Ovary (tissue), 9 donors: ENCODE results near the gene CTBP2. TPM values are rescaled to one million over a fixed set of nuclear protein-coding genes. Genes with fewer than 3 reads are reported as not detected.
A peak's percentile ranks its signal among the peaks of the same experiment; 100 is the strongest.

Source experiments
- DNase-seq, 5 donors: peaks; one replicate each; pipeline ENCODE4 v3.0.0-alpha.2; 2019 to 2020
- H3K27ac ChIP-seq, 2 donors: fragments of 200-600 bp; one replicate each; pipeline versions ENCODE4 v1.5.1 to v1.8.0; 2019 to 2022
- H3K27me3 ChIP-seq: fragments of 200-600 bp; one replicate; pipeline ENCODE4 v1.8.0; 2022
- H3K36me3 ChIP-seq: fragments of 200-600 bp; sonication (generic); one replicate; pipeline ENCODE4 v1.5.1; 2019
- H3K4me1 ChIP-seq: one replicate; pipeline ENCODE4 v1.8.1; 2013; ENCODE audit warnings: mild to moderate bottlenecking, moderate library complexity; ENCODE audit not compliant: insufficient read depth
- H3K4me3 ChIP-seq: fragments of 200-600 bp; sonication (generic); one replicate; pipeline ENCODE4 v1.5.1; 2017
- H3K9me3 ChIP-seq, 2 donors: fragments of 200-600 bp in 1 of 2; sonication (generic) in 1 of 2; one replicate each; pipeline versions ENCODE4 v1.5.1 to v1.8.1; 2013 to 2019; ENCODE audit warnings: mild to moderate bottlenecking in 1 of 2, moderate library complexity in 1 of 2
- EP300 ChIP-seq: sonication (generic); formaldehyde crosslinking; IDR thresholded peaks from one replicate; pipeline ENCODE4 v1.6.1; 2017; ENCODE audit warnings: antibody characterized with exemption
- POLR2A ChIP-seq: fragments of 450-650 bp; IDR thresholded peaks from one replicate; pipeline ENCODE4 v1.6.1; 2017; ENCODE audit warnings: antibody characterized with exemption, mild to moderate bottlenecking, moderate library complexity
- WGBS, 3 donors: extraction: QIAGEN DNeasy Blood & Tissue Kit in 1 of 3; methylation state at CpG; one replicate each; pipeline versions ENCODE4 v1.1.5 to v1.1.7; 2013 to 2017; 5-methylcytosine and 5-hydroxymethylcytosine counted together
- intact Hi-C, 4 donors: fragments of 100-400 bp; cut with DNase I; formaldehyde crosslinking; loops; one replicate each; pipeline versions ENCODE4 v1.11.0 to v1.15.1; 2022 to 2023
- polyA plus RNA-seq, 2 donors: library from polyadenylated mRNA; stranded (reverse); fragments of 200-250 nt in 1 of 2; fragments of 350-450 nt in 1 of 2; fragmentation: Illumina TruSeq in 1 of 2; extraction: RNeasy Lipid Tissue Mini Kit (QIAGEN cat#74804) in 1 of 2; gene quantifications; one replicate each; pipeline ENCODE4 v1.2.3, GENCODE V29; 2013 to 2014
- total RNA-seq, 7 donors: library from RNA; depleted of rRNA in 2 of 7; stranded (reverse); fragments of >200 nt in 2 of 7; fragmentation: NEBNext Ultra II Directional in 3 of 7; extraction: Animal tissue kit (Norgen Biotek cat#: 25700) in 3 of 7; gene quantifications; one replicate each; pipeline versions ENCODE4 v1.1.0 to v1.2.4, GENCODE V29; 2016 to 2023
- TF ChIP-seq, protein P1 (sequence below), 3 donors: fragments of 450-650 bp in 2 of 3; fragments of 200-600 bp in 1 of 3; IDR thresholded peaks; one replicate each; pipeline versions ENCODE4 v1.5.1 to v1.8.0; 2016 to 2022; ENCODE audit warnings: antibody characterized with exemption in 3 of 3, mild to moderate bottlenecking in 1 of 3
- donor health status: DM: no; HTN: no; CAD: no; lungs with moderate emphysema.
- donor health status: DM: no; HTN: no; CAD: no.
- donor health status: Bipolar disorder and iron deficiency.
- donor health status: DM: yes; HTN: yes; CAD: no.
- donor health status: DM: no; HTN: no; CAD: no.
- donor health status: DM: yes; HTN: yes; CAD: no.

The CTBP2 gene
- total and polyA plus RNA-seq, 9 donors = 25.3 to 107 (median 69.5) TPM

DNA sequence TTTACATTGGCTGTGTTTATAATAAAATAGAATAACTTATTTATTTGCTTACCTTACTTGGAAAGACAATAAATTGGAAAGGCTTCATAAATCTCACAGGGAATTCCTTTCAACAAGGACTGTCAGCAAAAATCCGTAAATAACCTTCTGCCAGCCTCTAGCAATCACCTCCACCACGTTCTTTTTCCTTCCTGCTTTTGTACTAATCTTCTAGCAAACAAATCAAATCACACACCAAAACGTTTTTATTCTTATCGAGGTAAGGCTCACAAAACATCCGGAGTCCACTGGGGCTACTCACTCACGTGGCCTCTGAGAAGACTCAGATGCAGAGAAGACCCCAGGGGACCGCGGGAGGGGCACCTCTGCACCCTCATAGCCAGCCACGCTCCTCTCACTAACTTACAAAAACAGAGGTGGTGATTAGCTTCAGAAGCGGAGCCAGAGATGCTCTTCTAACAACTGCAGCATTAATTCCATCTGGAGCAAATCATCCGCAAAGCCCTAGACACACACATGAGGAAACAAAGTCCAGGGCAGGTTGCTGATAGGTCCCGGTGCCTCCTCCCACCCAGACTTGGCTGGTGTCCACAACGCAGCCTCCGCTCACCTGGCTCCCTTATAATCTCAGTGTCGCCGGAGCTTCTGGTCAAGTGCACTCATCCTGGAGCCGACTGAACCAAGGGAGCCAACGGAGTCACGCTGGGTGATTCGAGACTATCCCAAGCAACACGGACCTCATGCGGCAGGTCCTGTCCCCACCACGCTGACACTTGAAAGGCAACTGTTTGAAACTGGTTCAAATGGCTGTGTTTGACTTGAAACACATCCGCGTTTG is 22.5 kb downstream of the CTBP2 start:
- peak in 1 of 5 donors; percentile 36 for DNase-seq
- intact Hi-C loops = no loop called here
- Histone ChIP-seq H3K27me3 (no peaks in the 10 kb centered on the region), H3K36me3 (no peaks in the 10 kb centered on the region), H3K9me3 (no peaks in the 10 kb centered on the region), H3K27ac (no peak overlapping the region), H3K4me3 (no peak overlapping the region), H3K4me1 (peaks cover 43% of the 10 kb centered on the region)
- 17 to 28% (median 20%) methylated on average over 25 of the region's 25 CpGs for WGBS, 3 donors
- no peak for TF ChIP-seq POLR2A

DNA sequence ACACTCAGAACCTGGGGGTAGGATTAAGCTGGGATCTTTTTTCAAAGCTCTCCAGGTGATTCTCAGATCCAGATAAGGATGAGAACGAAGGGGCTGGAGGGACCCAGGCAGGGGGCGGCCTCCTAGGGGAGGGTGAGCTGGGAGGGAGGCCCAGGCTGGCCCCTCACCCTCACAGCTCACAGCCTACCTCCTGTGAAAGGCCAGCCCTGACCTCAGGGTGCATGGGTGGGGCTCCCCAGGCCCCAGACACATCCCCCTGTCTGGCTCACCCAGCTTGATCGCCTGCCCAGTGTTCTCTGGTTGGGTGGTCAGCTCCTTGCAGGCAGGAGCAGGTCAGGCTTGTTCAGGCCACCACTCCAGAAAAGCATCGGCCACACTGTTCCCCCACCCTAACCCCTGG is 24.3 kb downstream of the CTBP2 start:
- no peaks in the 10 kb centered on the region for H3K36me3 ChIP-seq
- intact Hi-C loops = no loop called here
- no peak overlapping the region for H3K4me3 ChIP-seq
- 89 to 94% (median 92%) methylated on average over 4 of the region's 4 CpGs for WGBS, 3 donors
- DNase-seq = peak in 1 of 5 donors; percentile 22
- H3K4me1 ChIP-seq = peaks cover 40% of the 10 kb centered on the region
- TF ChIP-seq, protein P1, sequence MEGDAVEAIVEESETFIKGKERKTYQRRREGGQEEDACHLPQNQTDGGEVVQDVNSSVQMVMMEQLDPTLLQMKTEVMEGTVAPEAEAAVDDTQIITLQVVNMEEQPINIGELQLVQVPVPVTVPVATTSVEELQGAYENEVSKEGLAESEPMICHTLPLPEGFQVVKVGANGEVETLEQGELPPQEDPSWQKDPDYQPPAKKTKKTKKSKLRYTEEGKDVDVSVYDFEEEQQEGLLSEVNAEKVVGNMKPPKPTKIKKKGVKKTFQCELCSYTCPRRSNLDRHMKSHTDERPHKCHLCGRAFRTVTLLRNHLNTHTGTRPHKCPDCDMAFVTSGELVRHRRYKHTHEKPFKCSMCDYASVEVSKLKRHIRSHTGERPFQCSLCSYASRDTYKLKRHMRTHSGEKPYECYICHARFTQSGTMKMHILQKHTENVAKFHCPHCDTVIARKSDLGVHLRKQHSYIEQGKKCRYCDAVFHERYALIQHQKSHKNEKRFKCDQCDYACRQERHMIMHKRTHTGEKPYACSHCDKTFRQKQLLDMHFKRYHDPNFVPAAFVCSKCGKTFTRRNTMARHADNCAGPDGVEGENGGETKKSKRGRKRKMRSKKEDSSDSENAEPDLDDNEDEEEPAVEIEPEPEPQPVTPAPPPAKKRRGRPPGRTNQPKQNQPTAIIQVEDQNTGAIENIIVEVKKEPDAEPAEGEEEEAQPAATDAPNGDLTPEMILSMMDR (IDR thresholded peaks at IDR 0.05) = no peak
- TF ChIP-seq EP300 (no peak), POLR2A (no peak)
- no peaks in the 10 kb centered on the region for H3K27me3 ChIP-seq
- no peak overlapping the region for H3K27ac ChIP-seq
- H3K9me3 ChIP-seq = no peaks in the 10 kb centered on the region

DNA sequence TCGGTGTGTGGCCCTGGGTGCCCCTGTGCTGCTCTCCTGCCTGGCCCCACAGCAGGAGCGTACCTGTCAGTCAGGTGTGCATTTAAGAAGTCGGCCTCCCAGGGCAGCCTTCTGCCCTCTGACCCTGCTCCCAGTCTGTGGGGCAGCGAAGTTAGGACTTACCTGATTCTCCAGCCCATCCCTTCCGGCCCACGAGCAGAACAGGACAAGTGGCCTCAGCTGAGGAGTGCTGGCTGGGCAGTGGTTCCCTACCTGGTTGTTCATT is 24.7 kb downstream of the CTBP2 start:
- DNase-seq = no peak
- no peak for TF ChIP-seq EP300
- no peak for TF ChIP-seq POLR2A
- TF ChIP-seq, protein P1 (IDR thresholded peaks at IDR 0.05) = no peak

DNA sequence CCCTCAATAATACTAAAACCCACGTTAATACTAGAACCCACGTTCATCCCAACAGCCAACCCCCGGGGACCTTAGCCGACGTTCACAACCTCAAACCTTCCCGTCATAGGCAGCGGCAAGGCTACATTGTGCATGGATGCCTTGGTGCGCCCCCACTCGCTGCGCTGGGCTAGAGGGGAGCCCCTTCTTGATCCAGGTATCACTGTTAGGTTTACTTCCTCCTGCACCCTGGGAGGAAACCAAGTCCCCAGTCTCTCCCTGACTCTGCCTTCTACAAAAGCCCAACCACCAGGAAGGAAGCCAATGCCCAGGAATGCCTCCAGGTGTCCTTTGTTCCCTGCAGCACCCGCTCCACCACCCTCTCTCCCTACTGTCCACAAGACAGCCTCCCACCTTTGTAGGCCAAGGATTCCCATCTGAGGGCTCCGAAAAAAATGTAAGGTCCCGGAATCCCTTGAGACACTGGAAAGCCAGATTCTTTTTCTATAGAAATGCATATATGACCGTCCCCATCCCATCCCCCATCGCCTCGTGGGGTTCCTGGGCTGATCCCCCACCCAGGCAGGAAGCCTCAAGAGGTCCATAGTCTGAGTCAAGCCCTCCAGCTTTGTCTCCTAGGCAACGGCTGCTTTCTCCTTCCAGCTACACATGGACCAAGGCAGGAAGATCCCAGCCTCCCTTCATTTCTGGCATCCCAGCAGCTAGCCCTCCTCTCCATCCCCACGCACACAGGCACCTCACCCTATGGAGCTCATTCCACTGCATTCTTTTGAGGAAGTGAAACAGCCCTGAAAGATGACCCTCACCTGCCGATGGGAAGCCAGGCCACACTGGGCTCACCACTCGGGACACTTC is 25.2 kb downstream of the CTBP2 start:
- Histone ChIP-seq H3K9me3 (no peaks in the 10 kb centered on the region), H3K27me3 (no peaks in the 10 kb centered on the region), H3K27ac (no peak overlapping the region), H3K36me3 (no peaks in the 10 kb centered on the region), H3K4me1 (peaks cover 41% of the 10 kb centered on the region), H3K4me3 (no peak overlapping the region)
- intact Hi-C loops = no loop called here
- peak in 1 of 5 donors; percentile 25 for DNase-seq
- no peak for TF ChIP-seq POLR2A
- TF ChIP-seq, protein P1 (IDR thresholded peaks at IDR 0.05) = no peak
- no peak for TF ChIP-seq EP300
- whole genome bisulfite sequencing, 3 donors = 79 to 83% (median 81%) methylated on average over 20 of the region's 20 CpGs

More for the DNA sequence above, 24.7 kb downstream of the CTBP2 start:
- 93 to 96% (median 95%) methylated on average over 6 of the region's 6 CpGs for WGBS, 3 donors
- H3K4me1 ChIP-seq = peaks cover 40% of the 10 kb centered on the region
- H3K27ac ChIP-seq = no peak overlapping the region
- intact Hi-C loops = no loop called here
- H3K4me3 ChIP-seq = no peak overlapping the region
- H3K36me3 ChIP-seq = no peaks in the 10 kb centered on the region
- H3K27me3 ChIP-seq = no peaks in the 10 kb centered on the region
- no peaks in the 10 kb centered on the region for H3K9me3 ChIP-seq

DNA sequence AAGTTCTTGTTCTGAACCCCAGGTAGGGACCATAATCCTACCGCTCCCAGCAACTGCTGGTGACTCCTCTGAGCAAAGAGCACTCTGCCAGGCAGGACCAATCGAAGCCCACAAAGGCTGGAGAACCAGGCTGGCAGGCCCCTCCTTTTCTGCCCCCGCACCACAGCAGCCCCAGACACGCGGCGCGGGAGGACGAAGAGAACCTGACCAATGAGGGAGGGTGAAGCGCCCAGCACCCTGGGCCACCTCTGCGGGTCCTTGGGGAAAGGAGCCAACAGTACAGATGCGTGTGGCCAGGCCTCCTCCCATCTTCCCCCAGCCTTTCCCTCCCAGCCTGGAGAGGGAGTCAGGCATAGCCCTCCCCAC is 25.9 kb downstream of the CTBP2 start:
- TF ChIP-seq EP300 = no peak
- TF ChIP-seq, protein P1 (IDR thresholded peaks at IDR 0.05) = no peak
- no peak for TF ChIP-seq POLR2A
- no peaks in the 10 kb centered on the region for H3K36me3 ChIP-seq
- H3K4me1 ChIP-seq = peaks cover 40% of the 10 kb centered on the region
- H3K27me3 ChIP-seq = no peaks in the 10 kb centered on the region
- no peaks in the 10 kb centered on the region for H3K9me3 ChIP-seq
- H3K4me3 ChIP-seq = no peak overlapping the region
- no peak overlapping the region for H3K27ac ChIP-seq
- 33 to 70% (median 38%) methylated on average over 11 of the region's 11 CpGs for WGBS, 3 donors
- DNase-seq = peak in 2 of 5 donors; percentile 37 to 45
- intact Hi-C loops = no loop called here
